Measurements from ENCODE around the gene DNAH3.
"Not testable (repeated sequence)": the region's sequence is repeated elsewhere in the genome, so short reads cannot be mapped to it uniquely, and the experiment has no call there.

DNAH3 gene

GRCh38 chr16:21063314-21063713 lies 87.3 kb downstream of the DNAH3 start:
- DNase-seq: not testable (repeated sequence)

GRCh38 chr16:21060027-21060510 lies 90.6 kb downstream of the DNAH3 start:
- no peak for DNase-seq

- DNase-seq: no peak
These were observed 92.8 kb downstream of the DNAH3 start for GRCh38 chr16:21057875-21058274.

GRCh38 chr16:21056396-21056795 lies 94.2 kb downstream of the DNAH3 start:
- no peak for DNase-seq

GRCh38 chr16:21055738-21056137 lies 94.9 kb downstream of the DNAH3 start:
- DNase-seq: not testable (repeated sequence)

- DNase-seq: no peak
These were observed 97.1 kb downstream of the DNAH3 start for GRCh38 chr16:21053590-21053989.

GRCh38 chr16:21048091-21048912 lies 102.3 kb downstream of the DNAH3 start:
- not testable (repeated sequence) for DNase-seq

- DNase-seq: no peak
These were observed 112.4 kb downstream of the DNAH3 start for GRCh38 chr16:21038197-21038596.

- no peak for DNase-seq
These were observed 112.9 kb downstream of the DNAH3 start for GRCh38 chr16:21037736-21038135.

- no peak for DNase-seq
These were observed 113.5 kb downstream of the DNAH3 start for GRCh38 chr16:21037168-21037567.

- no peak for DNase-seq
These were observed 114.2 kb downstream of the DNAH3 start for GRCh38 chr16:21036471-21036870.

GRCh38 chr16:21033704-21034103 lies 116.9 kb downstream of the DNAH3 start:
- no peak for DNase-seq

- DNase-seq: no peak
These were observed 117.4 kb downstream of the DNAH3 start for GRCh38 chr16:21033264-21033663.

GRCh38 chr16:21028728-21029127 lies 121.9 kb downstream of the DNAH3 start:
- no peak for DNase-seq

GRCh38 chr16:21026846-21027245 lies 123.8 kb downstream of the DNAH3 start:
- no peak for DNase-seq

- DNase-seq: no peak
These were observed 127.0 kb downstream of the DNAH3 start for GRCh38 chr16:21023509-21024202.

- DNase-seq: no peak
These were observed 129.3 kb downstream of the DNAH3 start for GRCh38 chr16:21021316-21021715.

- DNase-seq: no peak
These were observed 140.8 kb downstream of the DNAH3 start for GRCh38 chr16:21009815-21010214.

- no peak for DNase-seq
These were observed 145.6 kb downstream of the DNAH3 start for GRCh38 chr16:21005008-21005407.

GRCh38 chr16:21001262-21001661 lies 149.4 kb downstream of the DNAH3 start:
- DNase-seq: no peak

- DNase-seq: no peak
These were observed 153.5 kb downstream of the DNAH3 start for GRCh38 chr16:20997147-20997546.

GRCh38 chr16:20995711-20996110 lies 154.9 kb downstream of the DNAH3 start:
- no peak for DNase-seq

GRCh38 chr16:20989496-20990070 lies 161.1 kb downstream of the DNAH3 start:
- DNase-seq: not testable (repeated sequence)

GRCh38 chr16:20987049-20987448 lies 163.6 kb downstream of the DNAH3 start:
- no peak for DNase-seq
